IMR-90 (cell line): ENCODE data around the gene IL17REL. TPM values are rescaled to one million over a fixed set of nuclear protein-coding genes. Genes with fewer than 3 reads are reported as not detected.

ENCODE experiments used
- ATAC-seq: fragments of 200-7000 bp; cut with Tn5 transposase; 2 replicates; pipeline ENCODE4 v1.9.1; 2020; ENCODE audit warnings: low read depth, mild to moderate bottlenecking, moderate library complexity
- BruUV-seq: library from RNA; stranded (reverse); fragments of 400-500 nt; replicated peaks from 2 replicates; lab custom pipeline; 2021; lab: Mats Ljungman, UMichigan
- CTCF ChIA-PET: fragments of 300-600 bp; formaldehyde crosslinking; extraction: SDS; loops from one replicate; lab custom pipeline; 2021; ENCODE audit warnings: antibody characterized with exemption; lab: Yijun Ruan, JAX
- POLR2A ChIA-PET: fragments of 300-600 bp; sonication (Branson Sonifier 250); formaldehyde crosslinking; loops from one replicate; lab custom pipeline; 2022; ENCODE audit warnings: antibody characterized with exemption; ENCODE audit not compliant: unreplicated experiment; lab: Charles Lee
- DNase-seq: peaks from one replicate; pipeline ENCODE4 v3.0.0; 2013
- H2AFZ ChIP-seq: replicated peaks from 2 replicates; pipeline ENCODE3; 2013; ENCODE audit warnings: low read length, mild to moderate bottlenecking; ENCODE audit not compliant: poor library complexity
- H2AK5ac ChIP-seq: 2 replicates; pipeline ENCODE4 v1.6.1; 2013; ENCODE audit warnings: low read depth, low read length, inconsistent platforms
- H2AK9ac ChIP-seq: replicated peaks from 2 replicates; pipeline ENCODE3; 2013; ENCODE audit warnings: mild to moderate bottlenecking, low read depth, low read length, moderate library complexity; ENCODE audit not compliant: poor library complexity
- H2BK120ac ChIP-seq: 2 replicates; pipeline ENCODE4 v1.6.1; 2013; ENCODE audit warnings: low read depth, low read length, inconsistent platforms
- H2BK15ac ChIP-seq: 3 replicates; pipeline ENCODE4 v1.6.1; 2013; ENCODE audit warnings: low read depth, low read length, inconsistent platforms
- H2BK20ac ChIP-seq: 2 replicates; pipeline ENCODE4 v1.6.1; 2013; ENCODE audit warnings: low read depth, mild to moderate bottlenecking, inconsistent platforms, low read length, moderate library complexity
- H2BK5ac ChIP-seq: 2 replicates; pipeline ENCODE4 v1.6.1; 2013; ENCODE audit warnings: mild to moderate bottlenecking, low read depth, low read length, inconsistent platforms; ENCODE audit not compliant: poor library complexity, severe bottlenecking
- H3K14ac ChIP-seq: replicated peaks from 2 replicates; pipeline ENCODE4 v1.6.1; 2013; ENCODE audit warnings: low read depth, low read length, inconsistent platforms
- H3K18ac ChIP-seq: 2 replicates; pipeline ENCODE4 v1.6.1; 2013; ENCODE audit warnings: low read depth, low read length, control low read depth
- H3K23ac ChIP-seq: 2 replicates; pipeline ENCODE4 v1.6.1; 2013; ENCODE audit warnings: low read depth, low read length, inconsistent platforms
- H3K27ac ChIP-seq: 2 replicates; pipeline ENCODE4 v1.5.1; 2013; ENCODE audit warnings: mild to moderate bottlenecking, control low read depth, low read length; ENCODE audit not compliant: insufficient read depth
- H3K27me3 ChIP-seq: 2 replicates; pipeline ENCODE4 v1.6.1; 2013; ENCODE audit warnings: low read length; ENCODE audit not compliant: control insufficient read depth, insufficient read depth
- H3K36me3 ChIP-seq: 2 replicates; pipeline ENCODE4 v1.6.1; 2013; ENCODE audit warnings: low read length, mixed read lengths; ENCODE audit not compliant: control insufficient read depth, insufficient read depth
- H3K4ac ChIP-seq: 2 replicates; pipeline ENCODE4 v1.6.1; 2013; ENCODE audit warnings: low read depth, low read length, inconsistent platforms
- H3K4me1 ChIP-seq: 2 replicates; pipeline ENCODE4 v1.6.1; 2013; ENCODE audit warnings: low read length, mixed read lengths; ENCODE audit not compliant: control insufficient read depth, insufficient read depth
- H3K4me2 ChIP-seq: 2 replicates; pipeline ENCODE4 v1.6.1; 2013; ENCODE audit warnings: low read depth, mild to moderate bottlenecking, control low read depth, low read length, moderate library complexity
- H3K4me3 ChIP-seq: 2 replicates; pipeline ENCODE4 v1.5.1; 2013; ENCODE audit warnings: low read depth, mild to moderate bottlenecking, control low read depth, low read length, moderate library complexity; ENCODE audit not compliant: insufficient read depth
- H3K56ac ChIP-seq: 2 replicates; pipeline ENCODE4 v1.6.1; 2013; ENCODE audit warnings: low read length, inconsistent platforms; ENCODE audit not compliant: insufficient read depth; ENCODE audit errors: extremely low read depth
- H3K79me1 ChIP-seq, 2 experiments: 2 replicates each; pipeline ENCODE4 v1.6.1; 2013; ENCODE audit warnings: low read length in 2 of 2, inconsistent platforms in 1 of 2, low read depth in 1 of 2
- H3K9ac ChIP-seq: 2 replicates; pipeline ENCODE4 v1.6.1; 2013; ENCODE audit warnings: low read depth, low read length, control low read depth
- H3K9me1 ChIP-seq: 2 replicates; pipeline ENCODE4 v1.6.1; 2013; ENCODE audit warnings: low read length, inconsistent platforms; ENCODE audit not compliant: insufficient read depth
- H3K9me3 ChIP-seq: 2 replicates; pipeline ENCODE4 v1.6.1; 2013; ENCODE audit warnings: low read length; ENCODE audit not compliant: control insufficient read depth, insufficient read depth
- H4K20me1 ChIP-seq: 2 replicates; pipeline ENCODE4 v1.6.1; 2013; ENCODE audit warnings: low read length, inconsistent platforms; ENCODE audit not compliant: insufficient read depth
- H4K5ac ChIP-seq: 2 replicates; pipeline ENCODE4 v1.6.1; 2013; ENCODE audit warnings: mild to moderate bottlenecking, low read depth, low read length, control low read depth
- H4K8ac ChIP-seq, 2 experiments: 2 replicates each; pipeline ENCODE4 v1.6.1; 2013; ENCODE audit warnings: low read depth in 2 of 2, low read length in 2 of 2, control low read depth in 1 of 2, inconsistent platforms in 1 of 2
- H4K91ac ChIP-seq: 2 replicates; pipeline ENCODE4 v1.6.1; 2013; ENCODE audit warnings: low read depth, low read length, inconsistent platforms; ENCODE audit not compliant: insufficient read depth
- CEBPB ChIP-seq: IDR thresholded peaks from 2 replicates; pipeline ENCODE4 v1.6.1; 2012; ENCODE audit warnings: low read depth, low read length, improper control_type of control experiment
- CTCF ChIP-seq: conservative IDR thresholded peaks from 2 replicates; pipeline ENCODE4 v1.5.1; 2012; ENCODE audit warnings: mild to moderate bottlenecking, low read depth, low read length, improper control_type of control experiment
- ELK1 ChIP-seq: fragments of 150-350 bp; IDR thresholded peaks from 2 replicates; pipeline ENCODE4 v1.6.1; 2016; ENCODE audit warnings: low read depth, mild to moderate bottlenecking, low read length, moderate library complexity, borderline replicate concordance
- MAZ ChIP-seq: IDR thresholded peaks from 2 replicates; pipeline ENCODE4 v1.6.1; 2012; ENCODE audit warnings: low read depth, mild to moderate bottlenecking, low read length, improper control_type of control experiment, moderate library complexity, borderline replicate concordance
- RAD21 ChIP-seq: IDR thresholded peaks from 2 replicates; pipeline ENCODE4 v1.6.1; 2012; ENCODE audit warnings: low read length, improper control_type of control experiment
- RCOR1 ChIP-seq: IDR thresholded peaks from 2 replicates; pipeline ENCODE4 v1.6.1; 2012; ENCODE audit warnings: mild to moderate bottlenecking, low read length, improper control_type of control experiment; ENCODE audit not compliant: insufficient replicate concordance
- RFX5 ChIP-seq: IDR thresholded peaks from 2 replicates; pipeline ENCODE4 v1.8.0; 2012; ENCODE audit warnings: low read depth, mild to moderate bottlenecking, low read length, moderate library complexity
- WGBS, 2 experiments: methylation state at CpG; one replicate each; pipeline versions ENCODE4 v1.1.5 to v1.1.7; 2013; ENCODE audit warnings: missing lambda C conversion rate in 2 of 2; ENCODE audit not compliant: insufficient read length in 1 of 2; ENCODE audit errors: extremely low coverage in 2 of 2; 5-methylcytosine and 5-hydroxymethylcytosine counted together
- dilution Hi-C: fragments of 300-500 bp; cut with HindIII; formaldehyde crosslinking; loops from one replicate; pipeline ENCODE4 v1.14.3; 2018; ENCODE audit warnings: low sequenced_read_pairs; ENCODE audit not compliant: unreplicated experiment
- in situ Hi-C: fragments of 300-500 bp; cut with MboI; formaldehyde crosslinking; loops from 3 replicates; pipeline ENCODE4 v1.14.3; 2019; ENCODE audit warnings: low sequenced_read_pairs, inconsistent platforms, mixed read lengths
- intact Hi-C: fragments of 100-400 bp; cut with micrococcal nuclease; formaldehyde crosslinking; loops from 2 replicates; pipeline ENCODE4 v1.10.0; 2022
- polyA plus RNA-seq, 3 experiments: library from polyadenylated mRNA; depleted of rRNA; stranded (reverse); fragments of >200 nt; gene quantifications; 2 replicates each; pipeline ENCODE4 v1.2.3, GENCODE V29; 2012; ENCODE audit warnings: low replicate concordance in 1 of 3
- total RNA-seq: library from RNA; depleted of rRNA; stranded (reverse); fragments of >200 nt; gene quantifications from 2 replicates; pipeline ENCODE4 v1.2.3, GENCODE V29; 2012

Gene IL17REL
- total and polyA plus RNA-seq, 2 of the 4 experiments (the other 2 are of a cell fraction), result not detected

GRCh38 chr22:50002791-50003190 lies 9.8 kb downstream of the IL17REL start (continued):
- TF ChIP-seq CTCF (no peak), CEBPB (no peak)

GRCh38 chr22:50001388-50002231 lies 11.0 kb downstream of the IL17REL start:
- Histone ChIP-seq H3K4me3 (no peak overlapping the region), H3K56ac (no peak overlapping the region), H2AFZ (no peak overlapping the region), H2AK9ac (no peak overlapping the region), H3K4me2 (no peak overlapping the region), H2BK120ac (no peak overlapping the region), H4K8ac (no peak overlapping the region), H3K9ac (no peak overlapping the region), H2BK5ac (no peak overlapping the region), H2BK15ac (no peak overlapping the region), H3K79me1 (no peaks in the 10 kb centered on the region), H2BK20ac (no peak overlapping the region), H3K36me3 (no peaks in the 10 kb centered on the region), H4K5ac (no peak overlapping the region), H4K20me1 (no peaks in the 10 kb centered on the region), H3K4me1 (peaks cover 2% of the 10 kb centered on the region; the same call in 1 of the 2 replicates), H2AK5ac (no peak overlapping the region), H3K9me1 (peaks cover 4% of the 10 kb centered on the region; the same call in 1 of the 2 replicates), H4K91ac (no peak overlapping the region), H3K14ac (no peak overlapping the region), H3K23ac (no peak overlapping the region), H3K27me3 (peaks cover 22% of the 10 kb centered on the region), H3K9me3 (no peaks in the 10 kb centered on the region), H3K18ac (no peak overlapping the region), H3K4ac (no peak overlapping the region), H3K27ac (no peak overlapping the region)
- intact Hi-C loops, result no loop called here
- 70% methylated on average over 3 of the region's 16 CpGs; no CpG with 5 or more reads in 1 of the 2 experiments for WGBS, 2 experiments
- CTCF ChIA-PET, result interaction anchor here (0.8 kb wide), 1 partner anchor 28 kb away, joined by 3 read pairs; no protein-coding TSS in a partner anchor
- no peak for TF ChIP-seq MAZ
- TF ChIP-seq RFX5, result no peak
- no peak for TF ChIP-seq ELK1
- no peak for TF ChIP-seq RCOR1
- no peak for TF ChIP-seq RAD21
- ATAC-seq (no peak), DNase-seq (no peak)
- in situ Hi-C loops, result no loop called here
- no TSS peak for BruUV-seq
- dilution Hi-C loops, result no loop called here
- POLR2A ChIA-PET, result interaction anchor here (0.6 kb wide), 1 partner anchor 140 kb away, joined by 4 read pairs; no protein-coding TSS in a partner anchor
